ENCODE measurements around the gene SRSF7.
"Not testable (repeated sequence)": the region's sequence is repeated elsewhere in the genome, so short reads cannot be mapped to it uniquely, and the experiment has no call there.

SRSF7 gene

DNA sequence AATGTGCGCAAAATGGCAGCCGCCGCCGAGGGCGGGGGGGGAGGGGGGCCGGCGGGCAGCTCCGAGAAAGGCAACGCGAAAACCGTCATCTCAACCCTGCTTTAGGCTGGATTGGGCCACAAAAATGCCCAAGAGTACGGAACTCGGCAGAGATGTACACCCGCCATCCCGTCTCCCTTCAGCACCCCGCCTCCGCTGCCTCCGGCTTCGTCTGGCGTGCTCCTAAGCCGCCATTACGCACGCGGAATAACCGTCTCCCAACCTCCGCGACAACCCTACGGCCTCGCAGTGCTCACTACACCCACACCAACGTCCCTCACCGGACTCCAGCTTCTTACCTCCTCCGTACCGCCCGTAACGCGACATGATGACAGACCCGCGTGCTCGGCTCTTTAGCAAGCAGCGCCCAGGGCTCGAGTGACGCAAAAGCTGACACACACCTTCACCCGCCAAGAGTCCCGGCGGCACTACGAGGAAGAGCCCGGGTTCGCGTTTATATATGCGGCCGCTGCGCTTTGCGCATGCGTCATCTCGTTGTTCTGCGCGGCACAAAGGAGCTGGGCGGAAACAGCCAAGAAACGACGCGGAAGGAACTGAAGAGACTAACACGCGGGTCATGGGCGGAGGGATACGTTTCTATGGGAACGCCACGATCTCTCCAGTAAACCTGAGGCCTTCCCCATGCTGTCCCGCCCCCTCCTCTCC is at the start of gene SRSF7:
Gene SRSF7, minus strand, starts transcription at position 471 of the 705 bp plus-strand sequence. Its CDS starts 105 bp downstream, at position 366.
- peak; percentile 94 for DNase-seq (ENCODE audit: low read depth)

DNA sequence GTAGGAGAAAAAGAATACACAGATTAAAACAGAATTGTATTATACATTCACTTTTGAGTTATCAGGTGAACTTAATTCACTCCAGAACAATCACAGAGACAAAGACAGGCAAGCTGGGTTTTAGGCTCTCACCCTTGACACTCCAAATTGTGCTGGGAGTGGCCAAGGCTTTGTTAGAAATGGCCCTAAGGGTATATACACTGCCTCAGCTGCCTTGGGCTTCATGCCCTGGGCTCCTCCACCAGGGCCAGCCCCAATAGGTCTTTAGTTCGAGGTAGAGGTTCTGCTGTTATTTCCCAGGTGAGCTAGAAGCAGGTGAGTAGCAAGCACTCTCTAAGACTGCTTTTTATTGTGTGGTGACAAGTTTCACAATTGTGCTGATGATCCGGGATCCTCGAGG is 46.8 kb upstream of the SRSF7 start:
- DNase-seq (ENCODE audit: low read depth) = no peak

DNA sequence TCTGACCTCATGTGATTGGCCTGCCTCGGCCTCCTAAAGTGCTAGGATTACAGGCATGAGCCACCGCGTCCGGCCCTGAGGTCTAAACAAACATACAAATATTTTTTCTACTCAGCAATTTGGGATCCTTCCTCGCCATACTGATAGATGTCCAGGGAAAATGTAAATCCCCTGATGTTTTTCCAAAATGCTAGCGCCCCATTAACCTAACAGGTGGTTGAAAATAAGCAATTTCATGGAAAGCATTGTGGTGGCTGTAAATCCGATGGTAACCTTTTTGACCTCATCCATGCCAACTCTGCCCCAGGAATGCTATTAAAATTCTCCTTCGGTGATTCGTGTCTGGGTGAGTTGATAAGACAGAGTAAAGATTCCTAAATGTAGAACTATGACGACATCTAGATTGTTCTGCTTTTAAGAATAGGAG is 46.1 kb upstream of the SRSF7 start:
- DNase-seq (ENCODE audit: low read depth) = no peak

DNA sequence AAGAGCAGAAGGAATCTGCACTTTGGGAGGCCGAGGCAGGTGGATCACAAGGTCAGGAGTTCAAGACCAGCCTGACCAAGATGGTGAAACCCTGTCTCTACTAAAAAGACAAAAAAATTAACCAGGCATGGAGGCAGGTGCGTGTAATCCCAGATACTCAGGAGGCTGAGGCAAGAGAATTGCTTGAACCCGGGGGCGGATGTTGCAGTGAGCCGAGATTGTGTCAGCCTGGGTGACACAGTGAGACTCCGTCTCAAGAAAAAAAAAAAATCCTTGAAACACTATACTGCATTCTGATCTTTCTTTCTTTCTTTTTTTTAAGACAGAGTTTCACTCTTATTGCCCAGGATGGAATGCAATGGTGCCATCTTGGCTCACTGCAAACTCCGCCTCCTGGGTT is 43.9 kb upstream of the SRSF7 start:
- DNase-seq (ENCODE audit: low read depth) = not testable (repeated sequence)

DNA sequence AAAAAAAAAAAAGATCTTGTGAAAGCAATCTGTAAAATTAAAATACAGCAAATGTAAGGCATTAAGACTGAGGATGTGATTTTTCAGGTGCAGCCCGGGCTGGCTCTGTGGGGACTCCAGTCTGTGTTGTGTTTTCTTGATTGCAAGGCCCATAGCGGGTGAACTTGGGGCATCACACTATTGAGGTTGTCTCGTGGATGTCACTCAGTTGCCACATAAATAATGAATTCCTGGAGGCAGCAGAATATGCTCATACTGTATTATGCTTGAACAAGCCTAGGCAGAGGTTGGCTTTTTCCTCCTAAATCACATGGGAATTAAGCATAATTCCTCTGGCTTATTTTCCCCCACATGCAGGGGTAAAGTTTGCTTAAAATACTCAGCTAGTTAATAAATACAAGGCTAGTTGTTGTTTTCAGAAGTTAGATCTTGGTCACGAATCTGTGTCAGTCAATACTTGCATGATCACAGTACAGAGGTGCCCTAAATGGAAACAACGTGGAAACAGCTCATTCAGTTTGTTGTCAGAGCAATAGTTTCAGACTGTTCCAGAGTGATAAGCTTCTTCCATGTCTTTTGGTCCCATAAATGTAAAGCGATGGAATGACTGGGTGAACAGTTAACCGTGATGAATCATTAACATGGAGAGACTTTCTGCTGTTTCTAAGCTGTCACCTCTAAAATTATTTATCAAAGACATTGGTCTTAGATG is 43.2 kb upstream of the SRSF7 start:
- DNase-seq (ENCODE audit: low read depth) = no peak

DNA sequence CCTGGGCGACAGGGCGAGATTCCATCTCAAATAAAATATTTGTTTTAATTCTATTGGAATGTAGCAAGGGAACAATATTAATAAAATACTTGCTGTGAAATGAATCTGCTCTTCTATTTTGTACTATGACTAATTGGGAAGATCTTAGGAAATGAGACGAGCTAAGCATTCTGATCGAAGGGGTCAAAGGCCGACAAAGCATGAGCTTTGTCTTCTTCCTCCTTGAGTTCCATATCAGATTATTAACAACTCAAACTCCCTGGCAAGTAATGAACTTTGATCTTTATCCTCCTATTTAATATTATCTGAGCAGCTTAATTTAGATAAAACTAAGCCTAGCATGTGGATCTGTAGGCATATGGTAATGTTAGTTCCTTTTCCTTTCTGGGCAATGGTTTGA is 42.4 kb upstream of the SRSF7 start:
- DNase-seq (ENCODE audit: low read depth) = no peak

DNA sequence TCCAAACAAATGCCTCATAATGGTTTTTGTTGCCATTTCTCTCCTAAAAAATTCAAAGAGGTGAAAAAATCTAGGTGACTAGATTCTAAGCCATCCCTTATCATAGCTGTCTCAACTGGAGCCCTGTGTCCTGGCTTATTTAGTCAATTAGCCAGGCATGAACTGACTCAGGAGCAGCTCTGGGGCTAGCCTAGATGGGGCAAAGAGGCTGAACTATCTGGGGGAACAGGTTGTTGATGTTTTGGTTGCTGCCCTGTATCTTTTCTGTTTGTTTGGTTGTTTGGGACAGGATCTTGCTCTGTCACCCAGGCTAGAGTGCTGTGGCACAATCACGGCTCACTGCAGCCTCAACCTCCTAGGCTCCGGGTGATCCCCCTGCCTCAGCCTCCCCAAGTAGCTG is 41.6 kb upstream of the SRSF7 start:
- no peak for DNase-seq (ENCODE audit: low read depth)

DNA sequence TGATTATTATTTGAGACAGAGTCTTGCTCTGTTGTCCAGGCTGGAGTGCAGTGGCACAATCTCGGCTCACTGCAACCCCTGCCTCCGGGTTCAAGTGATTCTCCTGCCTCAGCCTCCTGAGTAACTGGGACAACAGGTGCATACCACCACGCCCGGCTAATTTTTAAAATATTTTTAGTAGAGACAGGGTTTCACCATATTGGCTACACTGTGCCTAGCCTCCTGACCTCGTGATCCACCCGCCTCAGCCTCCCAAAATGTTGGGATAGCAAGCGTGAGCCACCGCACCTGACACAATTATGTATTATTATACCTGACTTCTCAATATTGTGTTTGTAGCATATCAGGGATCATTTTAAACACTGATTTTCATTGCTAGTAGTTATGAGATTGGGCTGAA is 41.2 kb upstream of the SRSF7 start:
- DNase-seq (ENCODE audit: low read depth) = not testable (repeated sequence)

DNA sequence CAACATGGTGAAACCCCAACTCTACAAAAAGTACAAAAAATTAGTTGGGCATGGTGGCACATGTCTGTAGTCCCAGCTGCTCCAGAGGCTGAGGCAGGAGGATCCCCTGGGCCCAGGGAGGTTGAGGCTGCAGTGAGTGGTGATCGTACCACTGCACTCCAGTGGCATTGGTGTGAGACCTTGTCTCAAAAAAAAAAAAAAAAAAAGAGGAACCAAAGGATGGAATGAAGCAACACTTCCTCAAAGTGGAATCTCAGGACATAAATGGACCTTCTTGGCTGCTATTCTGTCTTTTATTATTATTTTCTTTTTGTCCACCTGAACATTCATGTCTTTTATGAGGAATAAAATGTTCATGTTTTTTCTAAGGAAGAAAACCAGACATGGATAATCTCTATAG is 40.6 kb upstream of the SRSF7 start:
- DNase-seq (ENCODE audit: low read depth) = no peak

DNA sequence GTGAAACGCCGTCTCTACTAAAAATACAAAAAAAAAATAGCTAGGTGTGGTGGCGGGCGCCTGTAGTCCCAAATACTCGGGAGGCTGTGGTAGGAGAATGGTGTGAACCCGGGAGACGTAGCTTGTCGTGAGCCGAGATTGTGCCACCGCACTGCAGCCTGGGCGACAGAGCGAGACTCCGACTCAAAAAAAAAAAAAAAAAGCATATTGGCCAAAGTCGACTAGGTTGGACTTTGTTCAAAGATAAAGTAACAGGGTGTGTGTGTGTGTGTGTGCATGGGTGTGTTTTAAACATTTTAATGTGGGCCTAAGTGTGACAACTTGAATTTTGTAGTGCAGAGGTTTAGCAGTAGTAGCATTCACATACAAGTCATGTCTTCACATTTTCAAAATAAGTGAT is 38.5 kb upstream of the SRSF7 start:
- DNase-seq (ENCODE audit: low read depth) = no peak

DNA sequence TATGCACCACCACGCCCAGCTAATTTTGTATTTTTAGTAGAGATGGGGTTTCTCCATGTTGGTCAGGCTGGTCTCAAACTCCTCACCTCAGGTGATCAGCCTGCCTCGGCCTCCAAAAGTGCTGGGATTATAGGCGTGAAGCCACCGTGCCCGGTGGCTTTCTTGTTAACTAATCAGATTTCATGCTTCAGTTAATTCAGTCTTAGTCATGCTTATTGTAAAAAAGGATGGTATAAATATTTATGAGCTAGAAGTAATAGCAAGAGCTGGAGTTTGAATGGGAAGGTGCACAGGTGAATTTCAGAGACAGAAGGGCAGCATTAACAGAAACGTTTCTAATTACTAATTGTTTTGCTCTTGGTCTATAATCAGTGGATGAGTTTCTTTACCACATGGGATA is 37.1 kb upstream of the SRSF7 start:
- no peak for DNase-seq (ENCODE audit: low read depth)

DNA sequence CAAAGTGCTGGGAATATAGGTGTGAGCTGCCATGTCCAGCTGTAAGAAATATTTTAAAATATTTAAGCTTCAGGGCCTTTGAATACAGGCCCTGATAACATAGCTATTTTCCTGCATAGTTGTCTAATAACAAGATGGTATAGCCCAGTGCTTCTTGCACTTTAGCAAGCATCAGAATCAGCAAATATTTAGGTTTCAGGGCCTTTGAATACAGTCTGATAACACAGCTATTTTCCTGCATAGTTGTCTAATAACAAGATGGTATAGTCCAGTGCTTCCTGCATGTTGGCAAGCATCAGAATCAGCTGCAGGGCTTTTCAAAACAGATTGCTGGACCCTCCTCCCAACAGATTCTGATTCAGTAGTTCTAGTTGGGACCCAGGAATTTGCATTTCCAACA is 32.4 kb upstream of the SRSF7 start:
- no peak for DNase-seq (ENCODE audit: low read depth)

DNA sequence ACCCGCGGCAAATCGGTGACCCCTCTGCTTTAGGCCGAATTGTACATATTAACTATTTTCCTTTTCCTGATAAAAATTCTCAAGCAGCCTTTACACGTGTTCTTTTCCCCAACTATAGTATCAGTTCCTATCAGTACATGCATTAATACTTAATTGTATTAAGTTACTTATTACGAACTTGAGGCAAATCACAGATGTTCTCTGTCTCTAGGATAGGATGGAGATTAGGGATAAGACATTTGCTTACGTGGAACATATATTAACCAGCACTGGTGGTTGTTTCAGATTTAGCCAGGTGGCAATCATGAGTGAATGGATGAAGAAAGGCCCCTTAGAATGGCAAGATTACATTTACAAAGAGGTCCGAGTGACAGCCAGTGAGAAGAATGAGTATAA is 27.5 kb upstream of the SRSF7 start:
- DNase-seq (ENCODE audit: low read depth) = no peak

DNA sequence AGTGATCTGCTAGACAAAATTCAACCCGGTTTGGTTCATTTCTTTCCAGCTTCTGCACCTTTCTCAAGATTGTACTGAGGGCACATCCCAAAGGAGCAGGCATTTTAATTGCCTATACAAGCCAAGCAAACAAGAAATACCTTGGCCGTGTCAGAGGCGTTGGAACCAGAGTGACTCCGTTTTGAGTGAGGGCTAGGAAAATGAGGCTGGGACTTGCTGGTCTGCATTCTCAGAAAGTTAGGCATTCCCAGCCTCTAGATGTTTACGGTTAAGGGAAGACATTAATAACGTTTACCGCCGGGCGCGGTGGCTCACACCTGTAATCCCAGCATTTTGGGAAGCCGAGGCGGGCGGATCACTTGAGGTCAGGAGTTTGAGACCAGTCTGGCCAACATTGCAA is 25.4 kb upstream of the SRSF7 start:
- no peak for DNase-seq (ENCODE audit: low read depth)

DNA sequence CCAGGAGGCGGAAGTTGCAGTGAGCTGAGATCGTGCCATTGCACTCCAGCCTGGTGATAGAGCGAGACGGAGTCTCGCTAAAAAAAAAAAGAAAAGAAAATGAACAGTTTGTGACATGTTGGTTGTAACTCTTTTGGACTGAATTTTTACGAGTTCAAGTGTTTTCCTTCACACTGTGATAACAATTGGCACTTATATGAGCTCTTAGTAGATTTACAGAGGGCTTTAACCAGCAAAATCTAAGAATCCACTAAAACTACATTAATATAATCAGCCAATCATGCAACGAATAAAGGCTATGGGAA is 24.7 kb upstream of the SRSF7 start:
- DNase-seq (ENCODE audit: low read depth) = no peak

DNA sequence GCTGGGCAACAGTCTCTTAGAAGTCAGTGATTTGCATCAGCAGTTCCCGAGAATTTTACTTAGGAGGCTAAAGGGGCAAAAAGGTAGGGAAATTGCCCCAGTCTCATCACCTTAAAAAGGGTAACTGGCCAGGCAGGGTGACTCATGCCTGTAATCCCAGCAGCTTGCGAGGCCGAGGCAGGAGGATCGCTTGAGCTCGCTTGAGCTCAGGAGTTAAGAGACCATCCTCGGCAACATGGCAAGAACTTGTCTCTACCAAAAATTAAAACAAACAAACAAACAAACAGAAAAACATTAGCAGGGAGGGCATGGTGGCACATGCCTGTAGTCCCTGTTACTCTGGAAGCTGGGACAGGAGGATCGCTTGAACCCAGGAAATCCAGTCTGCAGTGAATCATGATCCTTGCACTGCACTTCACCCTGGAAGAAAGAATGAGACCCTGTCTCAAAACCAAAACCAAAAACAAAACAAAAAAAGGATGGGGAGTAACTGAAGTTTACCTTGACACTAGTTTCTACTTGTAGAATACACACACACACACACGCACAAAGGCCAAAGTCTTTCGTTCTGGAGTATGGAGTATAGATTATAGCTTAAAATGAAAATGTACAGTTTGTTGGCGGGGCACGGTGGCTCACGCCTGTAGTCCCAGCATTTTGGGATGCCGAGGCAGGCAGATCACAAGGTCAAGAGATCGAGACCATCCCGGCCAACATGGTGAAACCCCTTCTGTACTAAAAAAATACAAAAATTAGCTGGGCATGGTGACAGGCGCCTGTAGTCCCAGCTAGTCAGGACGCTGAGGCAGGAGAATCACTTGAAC is 24.1 kb upstream of the SRSF7 start:
- DNase-seq (ENCODE audit: low read depth) = no peak

DNA sequence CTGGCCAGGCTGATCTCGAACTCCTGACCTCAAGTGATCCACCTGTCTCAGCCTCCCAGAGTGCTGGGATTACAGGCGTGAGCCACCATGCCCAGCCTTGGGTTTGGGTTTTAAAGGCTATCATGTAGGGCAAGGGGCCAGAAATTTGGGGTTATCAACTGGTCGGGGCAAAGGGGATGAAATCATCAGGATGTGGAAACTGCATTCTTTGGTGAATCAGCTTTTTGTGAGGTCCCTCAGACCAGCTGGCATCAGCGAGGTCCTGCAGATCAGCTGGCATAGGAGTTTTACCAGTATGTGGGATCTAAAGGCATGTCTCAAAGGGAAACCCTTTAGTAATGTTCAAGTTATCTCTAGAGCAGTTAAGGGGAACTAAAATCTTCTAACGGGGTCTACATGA is 20.5 kb upstream of the SRSF7 start:
- DNase-seq (ENCODE audit: low read depth) = no peak

DNA sequence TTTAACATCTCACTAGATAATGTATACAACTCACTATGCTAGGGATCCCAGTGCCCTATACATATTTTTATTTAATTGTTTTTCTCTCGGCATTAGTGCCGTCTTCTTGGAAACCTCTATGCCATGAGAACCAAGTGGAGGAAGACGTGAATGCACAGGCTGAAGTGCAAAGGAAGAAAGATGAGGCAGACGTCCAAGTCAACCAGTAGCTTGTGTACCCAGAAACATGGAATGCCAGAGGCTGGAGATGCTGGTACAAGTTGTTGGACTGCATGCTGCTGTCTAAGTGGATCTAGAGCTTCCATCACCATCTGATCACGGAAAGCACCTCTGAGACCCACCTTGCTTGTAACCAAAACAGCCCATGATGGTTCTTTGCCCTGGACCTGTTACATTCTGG is 14.4 kb upstream of the SRSF7 start:
- no peak for DNase-seq (ENCODE audit: low read depth)

DNA sequence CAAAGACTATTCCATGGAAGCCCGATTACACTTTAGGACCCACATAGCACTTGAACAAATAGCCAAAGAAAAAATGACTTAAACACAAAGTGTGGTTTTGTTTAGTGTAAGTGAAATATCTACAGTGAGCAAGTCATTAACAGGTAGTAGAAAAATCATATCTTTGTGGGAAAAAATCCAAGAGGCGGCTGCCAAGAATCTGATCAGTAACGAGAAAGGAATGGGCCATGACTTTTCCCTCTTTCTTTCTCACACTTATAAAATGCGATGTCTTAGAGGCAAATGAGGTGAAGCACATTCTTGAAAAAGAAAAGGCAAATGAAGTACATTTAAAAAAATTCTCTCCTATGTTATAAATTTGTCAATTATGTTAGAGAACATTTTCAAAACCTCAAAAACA is 14.0 kb upstream of the SRSF7 start:
- DNase-seq (ENCODE audit: low read depth) = no peak

DNA sequence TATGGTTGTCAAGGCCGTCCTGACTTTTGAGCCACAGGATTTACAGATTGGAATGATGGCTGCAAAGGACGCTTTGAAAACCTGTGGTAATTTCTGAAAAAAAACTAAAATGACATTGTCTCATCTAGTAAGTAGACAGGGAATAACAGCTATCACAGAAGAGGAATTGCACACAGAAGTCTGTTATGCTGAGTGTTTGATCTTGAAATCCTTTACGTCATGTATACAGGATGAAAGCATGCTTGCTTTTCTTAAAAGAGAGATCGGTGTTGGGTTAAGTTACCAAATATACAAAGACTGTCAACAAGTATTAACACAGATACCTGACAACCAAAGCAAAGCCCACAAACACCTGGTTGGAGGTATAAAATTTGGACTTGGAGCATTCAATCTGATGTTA is 12.6 kb upstream of the SRSF7 start:
- no peak for DNase-seq (ENCODE audit: low read depth)

DNA sequence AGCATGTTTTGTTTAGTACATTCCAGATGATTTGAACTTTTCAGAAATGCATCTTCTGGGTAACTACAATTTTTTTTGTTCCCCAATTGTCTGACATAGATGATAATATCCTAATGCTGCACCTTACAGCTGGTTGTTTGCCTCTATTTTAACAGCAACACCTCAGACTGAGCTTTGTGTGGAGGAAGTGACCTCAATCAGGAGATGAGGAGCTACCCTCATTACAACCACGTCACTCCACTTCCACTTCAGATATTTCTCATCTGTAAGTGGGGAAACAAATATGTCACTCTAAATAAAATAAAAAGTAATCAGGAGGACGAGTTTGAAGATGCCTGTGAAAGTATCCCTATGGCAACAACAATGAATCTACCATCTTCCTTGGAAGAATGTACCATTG is 12.1 kb upstream of the SRSF7 start:
- no peak for DNase-seq (ENCODE audit: low read depth)

DNA sequence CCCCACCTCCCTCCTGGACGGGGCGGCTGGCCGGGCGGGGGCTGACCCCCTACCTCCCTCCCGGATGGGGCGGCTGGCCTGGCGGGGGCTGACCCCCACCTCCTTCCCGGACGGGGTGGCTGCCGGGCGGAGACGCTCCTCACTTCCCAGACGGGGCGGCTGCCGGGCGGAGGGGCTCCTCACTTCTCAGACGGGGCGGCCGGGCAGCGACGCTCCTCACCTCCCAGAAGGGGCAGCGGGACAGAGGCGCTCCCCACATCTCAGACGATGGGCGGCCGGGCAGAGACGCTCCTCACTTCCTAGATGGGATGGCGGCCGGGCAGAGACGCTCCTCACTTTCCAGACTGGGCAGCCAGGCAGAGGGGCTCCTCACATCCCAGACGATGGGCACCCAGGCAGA is 4.7 kb upstream of the SRSF7 start:
- DNase-seq (ENCODE audit: low read depth) = not testable (repeated sequence)

DNA sequence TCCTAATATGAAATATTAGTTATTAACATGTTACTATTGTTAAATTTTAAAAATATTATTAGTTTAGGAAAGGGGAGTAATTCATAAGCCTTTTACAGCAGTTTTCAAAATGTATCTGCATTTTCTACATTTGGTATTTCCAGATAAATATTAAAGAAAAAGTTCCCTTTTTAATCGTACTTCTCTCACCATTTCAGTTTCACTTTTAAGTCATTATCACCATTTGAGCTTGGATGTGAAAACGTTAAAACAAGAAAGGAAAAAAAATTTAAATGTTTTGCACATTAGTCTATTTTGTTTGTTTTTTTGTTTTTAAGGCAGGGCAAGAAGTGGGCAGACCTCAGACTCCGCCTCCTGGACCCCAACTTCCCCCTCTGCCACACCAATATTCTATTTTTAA is 3.3 kb upstream of the SRSF7 start:
- no peak for DNase-seq (ENCODE audit: low read depth)

Measured in T-helper 22 cell (primary cell).